GM19035 (cell line): ENCODE measurements around the gene ACSF2.
A peak's percentile ranks its signal among the peaks of the same experiment; 100 is the strongest.
"Not testable (repeated sequence)": the region's sequence is repeated elsewhere in the genome, so short reads cannot be mapped to it uniquely, and the experiment has no call there.

Experiments used
- ATAC-seq: cut with Tn5 transposase; IDR thresholded peaks from one replicate; pipeline ENCODE4 v1.9.1; 2021; ENCODE audit not compliant: unreplicated experiment

The ACSF2 gene

GRCh38 chr17:50425682-50426471 is at the start of gene ACSF2:
Gene ACSF2 (plus strand): TSS chr17:50426218. CDS start chr17:50426262, 44 bp downstream.
- ATAC-seq: peak; percentile 47

- no peak for ATAC-seq
These were observed 46.5 kb upstream of the ACSF2 start for GRCh38 chr17:50379351-50380132.

- no peak for ATAC-seq
These were observed 45.4 kb upstream of the ACSF2 start for GRCh38 chr17:50380369-50381259.

GRCh38 chr17:50381260-50381815 is 44.7 kb upstream of the ACSF2 start:
- no peak for ATAC-seq

- no peak for ATAC-seq
These were observed 44.1 kb upstream of the ACSF2 start for GRCh38 chr17:50381920-50382319.

- ATAC-seq: no peak
These were observed 43.1 kb upstream of the ACSF2 start for GRCh38 chr17:50382931-50383330.

- ATAC-seq: no peak
These were observed 39.5 kb upstream of the ACSF2 start for GRCh38 chr17:50386510-50386909.

- ATAC-seq: no peak
These were observed 37.3 kb upstream of the ACSF2 start for GRCh38 chr17:50388728-50389127.

- ATAC-seq: no peak
These were observed 36.5 kb upstream of the ACSF2 start for GRCh38 chr17:50389534-50389933.

GRCh38 chr17:50392621-50393020 is 33.4 kb upstream of the ACSF2 start:
- no peak for ATAC-seq

- no peak for ATAC-seq
These were observed 32.3 kb upstream of the ACSF2 start for GRCh38 chr17:50393700-50394099.

- ATAC-seq: no peak
These were observed 31.3 kb upstream of the ACSF2 start for GRCh38 chr17:50394711-50395110.

- peak; percentile 16 for ATAC-seq
These were observed 29.5 kb upstream of the ACSF2 start for GRCh38 chr17:50396261-50397110.

- peak; percentile 96 for ATAC-seq
These were observed 28.7 kb upstream of the ACSF2 start, which contains the start of gene LRRC59 for GRCh38 chr17:50397111-50397918. Gene LRRC59 (minus strand): TSS chr17:50397523. CDS start chr17:50397317, 206 bp downstream.

GRCh38 chr17:50397919-50398285 is 28.1 kb upstream of the ACSF2 start:
- ATAC-seq: no peak

GRCh38 chr17:50398672-50399071 is 27.3 kb upstream of the ACSF2 start:
- ATAC-seq: not testable (repeated sequence)

- not testable (repeated sequence) for ATAC-seq
These were observed 26.4 kb upstream of the ACSF2 start for GRCh38 chr17:50399591-50399990.

GRCh38 chr17:50405351-50405750 is 20.7 kb upstream of the ACSF2 start:
- not testable (repeated sequence) for ATAC-seq

GRCh38 chr17:50406578-50406977 is 19.4 kb upstream of the ACSF2 start:
- no peak for ATAC-seq
